Fibroblast of the conjunctiva (primary cell): ENCODE results near the gene ASB8.
A peak's percentile ranks its signal among the peaks of the same experiment; 100 is the strongest.

ENCODE experiments used
- DNase-seq: peaks from one replicate; pipeline ENCODE4 v3.0.0-alpha.2; 2010; ENCODE audit warnings: low read depth

Gene ASB8

GRCh38 chr12:48157018-48157888 is at the start of gene ASB8:
TSS of gene ASB8 (minus strand) at chr12:48157515. CDS start at chr12:48153496, 4,019 bp downstream.
- DNase-seq: peak; percentile 98

- DNase-seq: no peak
These were observed 45.9 kb upstream of the ASB8 start, which contains the start of gene OR10AD1 for GRCh38 chr12:48203192-48203591. TSS of gene OR10AD1 (minus strand) at chr12:48203292. CDS start at chr12:48203292, 0 bp downstream.

GRCh38 chr12:48202766-48203165 is 45.5 kb upstream of the ASB8 start:
- no peak for DNase-seq

DNA sequence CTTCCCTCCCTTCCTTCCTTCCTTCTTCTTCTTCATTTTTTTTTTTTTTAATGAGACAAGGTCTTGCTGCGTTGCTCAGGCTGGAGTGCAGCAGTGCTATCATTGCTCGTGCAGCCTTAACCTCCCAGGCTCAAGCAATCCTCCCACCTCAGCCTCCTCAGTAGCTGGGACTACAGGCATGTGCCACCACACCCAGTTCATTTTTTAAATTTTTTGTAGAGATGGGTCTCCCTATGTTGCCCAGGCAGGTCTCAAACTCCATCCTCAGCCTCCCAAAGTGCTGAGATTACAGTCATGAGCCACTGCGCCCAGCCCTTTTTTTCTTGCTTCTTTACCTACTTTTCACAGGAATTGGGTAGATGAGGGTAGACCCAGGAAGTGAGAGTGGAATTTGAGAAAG is 44.2 kb upstream of the ASB8 start:
- no peak for DNase-seq

DNA sequence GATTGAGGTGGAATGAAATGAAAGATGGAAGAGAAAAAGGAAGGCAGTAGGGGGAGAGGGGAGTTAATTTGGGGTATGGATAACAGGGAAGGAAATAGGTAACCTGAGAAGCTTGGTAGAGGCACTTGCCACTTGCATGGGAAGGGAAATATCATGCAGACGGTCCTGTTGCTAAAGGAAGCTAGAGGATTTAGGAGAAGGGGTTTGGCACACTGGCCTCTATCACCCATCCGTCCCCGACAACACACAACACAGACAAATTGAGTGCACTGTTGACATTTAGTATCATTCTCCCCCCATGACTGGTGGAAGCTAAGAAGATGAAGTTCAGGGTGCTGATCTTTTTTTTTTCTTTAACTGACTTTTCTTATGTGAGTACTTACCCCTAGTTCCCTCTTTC is 43.8 kb upstream of the ASB8 start:
- no peak for DNase-seq

DNA sequence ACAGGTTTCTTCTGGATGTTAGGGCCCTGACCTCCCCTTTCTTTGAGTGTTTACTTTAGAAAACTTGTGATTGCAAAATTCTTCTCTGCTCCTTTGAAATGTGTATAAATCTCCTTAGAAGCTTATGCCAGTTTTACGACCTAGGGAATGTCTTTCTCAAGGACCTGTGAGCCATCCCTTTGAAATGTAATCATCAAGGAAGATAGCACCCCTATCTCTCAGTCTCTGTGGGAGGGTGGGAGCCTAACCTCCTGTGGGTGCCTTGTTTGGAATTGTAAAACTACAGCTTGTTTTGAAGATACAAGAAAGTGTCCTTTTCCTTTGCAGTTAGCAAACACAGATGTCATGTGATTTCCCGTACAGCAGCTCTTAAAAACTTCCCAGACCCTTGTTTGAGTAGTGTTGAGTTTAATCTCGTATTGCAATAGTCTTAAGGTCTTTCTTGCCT is 42.5 kb upstream of the ASB8 start:
- no peak for DNase-seq

- DNase-seq: no peak
These were observed 41.7 kb upstream of the ASB8 start for GRCh38 chr12:48198985-48199384.

DNA sequence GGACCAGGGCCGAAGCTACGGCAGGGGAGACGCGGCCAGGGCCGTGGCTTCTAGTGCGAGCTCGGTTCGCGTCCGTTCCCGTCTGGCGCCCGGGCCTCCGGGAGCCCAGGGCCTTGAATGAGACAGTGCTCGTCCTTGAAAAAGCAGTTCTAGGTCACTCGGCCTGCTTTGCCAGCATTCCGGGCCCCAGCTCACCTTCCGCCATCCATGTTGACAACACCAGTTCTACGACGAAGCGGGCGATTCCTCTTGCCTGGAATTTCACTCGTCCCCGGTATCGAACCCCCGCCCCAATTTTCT is 41.3 kb upstream of the ASB8 start:
- DNase-seq: no peak

- peak; percentile 90 for DNase-seq
These were observed 40.8 kb upstream of the ASB8 start for GRCh38 chr12:48197971-48198671.

GRCh38 chr12:48197549-48197970 is 40.2 kb upstream of the ASB8 start:
- DNase-seq: no peak

DNA sequence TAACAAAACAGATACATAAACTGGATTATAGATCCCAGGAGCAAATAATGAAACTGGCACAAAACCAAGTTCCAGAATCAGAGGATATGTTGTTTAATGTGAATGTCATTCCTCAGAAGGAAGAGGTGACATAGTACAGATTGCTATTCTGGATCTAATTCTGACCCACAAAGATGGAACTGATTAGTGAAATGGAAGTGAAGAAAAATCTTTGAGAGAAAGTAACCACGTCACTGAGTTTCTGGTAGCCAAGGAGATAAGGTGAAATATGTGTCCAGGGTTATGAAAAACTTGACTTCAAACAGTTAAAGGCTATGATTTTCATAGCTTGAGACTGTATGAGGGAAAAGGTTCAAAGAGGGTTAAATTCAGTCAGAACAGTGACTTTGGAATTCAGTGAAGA is 37.5 kb upstream of the ASB8 start:
- DNase-seq: no peak

GRCh38 chr12:48193623-48194022 is 36.3 kb upstream of the ASB8 start:
- DNase-seq: no peak

GRCh38 chr12:48192861-48193260 is 35.5 kb upstream of the ASB8 start:
- DNase-seq: no peak

DNA sequence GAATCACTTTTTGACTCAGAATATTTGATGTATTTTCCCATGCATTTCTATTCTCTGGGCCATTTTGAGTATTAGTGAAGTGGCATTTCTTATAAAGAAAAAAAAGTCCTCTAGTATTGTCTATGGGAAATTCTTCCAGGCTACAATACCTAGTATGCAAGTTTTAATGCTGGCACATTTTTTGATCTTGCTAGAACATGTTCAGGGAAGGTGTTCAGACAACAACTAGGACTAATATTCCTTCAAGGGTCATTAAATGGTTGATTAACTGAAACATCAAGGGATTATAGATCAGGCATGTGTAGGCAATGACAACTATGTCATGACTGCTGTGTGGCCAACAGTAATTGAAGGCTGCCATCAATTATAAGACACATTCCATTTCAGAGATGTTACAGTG is 33.8 kb upstream of the ASB8 start:
- DNase-seq: no peak

- DNase-seq: peak; percentile 57
These were observed 32.2 kb upstream of the ASB8 start for GRCh38 chr12:48189331-48190125.

- DNase-seq: no peak
These were observed 30.8 kb upstream of the ASB8 start for GRCh38 chr12:48187916-48188695.

DNA sequence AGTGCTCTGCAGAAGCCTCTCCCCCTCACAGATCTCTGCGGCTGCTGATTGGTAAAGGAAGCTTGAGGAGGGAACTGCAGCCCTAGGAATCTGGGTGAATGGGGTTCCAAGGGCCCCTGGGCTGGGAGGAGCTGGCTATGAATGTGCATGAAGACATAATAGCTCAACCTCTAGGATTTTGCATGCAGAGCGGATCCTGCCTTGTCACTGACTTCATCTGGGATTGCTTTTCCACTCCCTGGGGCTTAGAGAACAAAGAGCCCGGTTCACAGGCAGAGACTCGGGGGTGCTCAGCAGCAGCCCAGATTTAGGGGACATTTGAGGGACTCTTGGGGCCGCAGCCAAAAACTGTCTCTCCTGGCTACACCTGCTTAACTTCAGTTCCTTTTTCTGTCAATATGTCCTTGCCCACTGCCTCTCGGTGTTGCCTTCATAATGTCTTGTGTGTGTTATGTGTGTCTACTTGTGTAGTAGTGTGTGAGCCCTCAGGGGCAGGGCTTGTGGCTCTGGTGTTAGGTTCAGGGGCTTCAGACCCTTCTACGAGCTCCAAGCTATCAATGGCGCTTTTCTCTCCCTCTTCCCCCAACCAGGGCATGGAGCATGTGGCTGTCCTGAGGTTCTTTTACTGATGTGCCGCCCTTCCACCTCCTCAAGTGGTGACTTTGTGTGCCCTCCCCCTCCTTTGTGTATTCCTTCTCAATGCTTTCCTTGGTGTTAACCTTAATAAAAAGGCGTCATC is 28.0 kb upstream of the ASB8 start:
- no peak for DNase-seq

GRCh38 chr12:48184549-48184922 is 27.2 kb upstream of the ASB8 start:
- DNase-seq: no peak

DNA sequence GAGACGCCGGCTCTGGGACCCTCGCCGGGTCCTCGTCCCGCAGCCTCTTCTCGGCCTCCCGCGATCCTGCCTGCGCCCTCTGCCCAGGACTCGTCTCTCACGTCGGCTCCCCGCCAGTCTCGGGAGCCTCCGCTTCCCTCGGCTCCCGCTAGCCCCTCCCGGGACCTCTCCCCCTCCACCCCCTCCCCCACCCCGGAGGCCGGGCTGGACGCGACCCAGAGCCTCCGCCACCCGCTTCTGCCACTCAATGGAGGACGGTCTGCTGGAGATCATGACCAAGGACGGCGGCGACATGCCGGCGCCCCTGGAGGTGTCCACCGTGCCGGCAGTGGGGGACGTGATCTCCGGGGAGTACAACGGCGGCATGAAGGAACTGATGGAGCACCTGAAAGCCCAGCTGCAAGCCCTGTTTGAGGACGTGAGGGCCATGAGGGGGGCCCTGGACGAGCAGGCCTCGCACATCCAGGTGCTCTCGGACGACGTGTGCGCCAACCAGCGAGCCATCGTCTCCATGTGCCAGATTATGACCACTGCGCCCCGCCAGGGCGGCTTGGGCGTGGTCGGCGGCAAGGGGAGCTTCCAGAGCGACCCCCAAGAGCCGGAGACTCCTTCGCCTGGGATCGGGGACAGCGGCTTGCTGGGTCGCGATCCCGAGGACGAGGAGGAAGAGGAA is 26.7 kb upstream of the ASB8 start:
- DNase-seq: no peak

DNA sequence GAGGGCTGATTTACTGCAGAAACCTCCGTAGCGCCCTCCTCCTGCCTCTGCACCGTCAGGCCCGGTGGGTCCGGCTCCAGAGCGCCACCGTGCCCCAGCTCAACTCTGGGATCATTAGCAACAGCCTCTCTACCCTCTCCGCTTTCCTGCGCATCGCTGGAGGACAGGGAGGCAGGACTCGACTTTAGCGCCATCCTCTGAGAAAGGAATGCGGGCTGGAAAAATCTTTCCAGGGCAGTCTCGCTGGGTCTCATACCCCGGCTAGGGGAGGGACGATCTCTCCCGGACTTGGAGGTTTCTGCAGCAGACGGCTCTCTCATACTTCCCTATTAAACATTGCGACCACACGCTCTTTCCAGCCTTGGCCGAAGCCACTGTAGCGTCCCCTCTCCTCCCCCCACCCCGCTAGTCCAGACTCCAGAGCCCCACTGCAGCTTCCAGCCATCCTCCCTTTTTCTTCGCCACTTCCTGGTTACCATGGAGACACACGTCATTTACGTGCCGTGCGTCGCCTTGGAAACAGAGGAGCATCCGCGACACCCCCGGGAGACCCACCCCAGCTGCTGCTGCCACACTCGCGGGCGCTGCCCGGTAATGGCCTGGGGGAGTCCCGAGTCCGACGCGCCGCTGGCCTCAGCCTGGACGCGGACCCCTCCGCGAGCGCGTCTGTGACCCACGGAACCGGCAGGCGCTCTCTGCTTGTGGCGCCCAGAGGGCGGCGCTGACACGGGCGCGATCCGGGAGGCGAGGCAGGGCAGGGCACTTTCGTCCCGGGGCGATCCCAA is 26.0 kb upstream of the ASB8 start, which contains the start of gene CCDC184:
Gene CCDC184 (plus strand): TSS at position 554 of the 785 bp plus-strand sequence. CDS start 479 bp downstream, outside the sequence.
- DNase-seq: peak; percentile 73
